ENCODE measurements around the gene SLC4A1.
A peak's percentile ranks its signal among the peaks of the same experiment; 100 is the strongest.

Gene SLC4A1

GRCh38 chr17:44205962-44206824 is 61.7 kb downstream of the SLC4A1 start:
- DNase-seq (ENCODE audit: low read depth): no peak

GRCh38 chr17:44204441-44204882 is 63.5 kb downstream of the SLC4A1 start:
- no peak for DNase-seq (ENCODE audit: low read depth)

- DNase-seq (ENCODE audit: low read depth): no peak
These were observed 64.0 kb downstream of the SLC4A1 start for GRCh38 chr17:44203731-44204440.

- DNase-seq (ENCODE audit: low read depth): no peak
These were observed 65.2 kb downstream of the SLC4A1 start for GRCh38 chr17:44202756-44203155.

- no peak for DNase-seq (ENCODE audit: low read depth)
These were observed 67.3 kb downstream of the SLC4A1 start for GRCh38 chr17:44200478-44201155.

- peak; percentile 99 for DNase-seq (ENCODE audit: low read depth)
These were observed 68.1 kb downstream of the SLC4A1 start, which contains the start of gene ATXN7L3 for GRCh38 chr17:44199553-44200477. ATXN7L3 (minus strand) TSS chr17:44199884; CDS start chr17:44198070, 1,814 bp downstream.

- DNase-seq (ENCODE audit: low read depth): peak; percentile 31
These were observed 69.0 kb downstream of the SLC4A1 start for GRCh38 chr17:44198721-44199552.
